ENCODE data around the gene SPATA31E1.
"Not testable (repeated sequence)": the region's sequence is repeated elsewhere in the genome, so short reads cannot be mapped to it uniquely, and the experiment has no call there.

Gene SPATA31E1

DNA sequence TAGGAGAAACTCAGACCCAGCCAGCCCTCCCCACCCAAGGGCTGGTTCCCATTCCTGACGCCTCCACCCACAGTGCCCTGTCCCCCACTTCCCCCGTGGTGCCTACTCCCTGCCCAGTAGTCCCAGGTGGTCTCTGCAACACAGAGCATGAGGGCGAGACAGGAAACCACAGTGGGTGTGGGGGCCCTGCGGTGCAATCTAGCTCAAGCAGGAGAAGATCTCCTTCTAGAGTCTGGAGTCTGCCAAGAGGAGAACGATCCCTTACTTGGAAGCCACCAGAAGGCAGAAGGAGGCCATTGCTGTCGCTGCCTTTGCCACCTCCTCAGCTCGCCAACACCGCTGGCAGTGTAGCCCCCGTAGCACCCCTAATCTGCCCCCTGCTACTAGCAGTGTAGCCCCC lies 55.2 kb downstream of the SPATA31E1 start:
- DNase-seq = not testable (repeated sequence)

DNA sequence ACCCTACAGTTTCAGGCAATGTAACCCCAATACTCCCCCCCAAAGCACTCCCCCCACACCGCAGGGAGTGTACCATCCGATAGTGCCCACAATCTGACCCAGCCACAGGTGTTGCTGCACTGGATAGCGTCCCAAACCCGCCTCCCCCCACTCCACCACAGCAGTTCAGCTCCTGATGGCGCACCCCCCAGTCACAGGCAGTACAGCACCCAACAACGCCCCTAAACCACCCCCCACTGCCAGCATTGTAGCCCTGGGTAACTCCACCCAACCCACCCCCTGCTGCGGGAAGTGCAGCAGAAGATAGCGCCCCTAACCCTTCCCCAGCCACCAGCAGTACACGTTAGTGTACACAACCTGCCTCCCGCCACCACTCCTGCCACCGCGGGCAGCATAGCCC lies 55.7 kb downstream of the SPATA31E1 start:
- DNase-seq = not testable (repeated sequence)
